HCT116 (cell line): ENCODE data around the gene LAD1. TPM values are rescaled to one million over a fixed set of nuclear protein-coding genes. Genes with fewer than 3 reads are reported as not detected.

ENCODE experiments used
- ATAC-seq: fragments of 200-7000 bp; cut with Tn5 transposase; 2 replicates; pipeline ENCODE4 v1.9.1; 2020; ENCODE audit warnings: mild to moderate bottlenecking, moderate library complexity
- BruUV-seq: library from RNA; stranded (reverse); fragments of 400-500 nt; replicated peaks from 2 replicates; lab custom pipeline; 2021; lab: Mats Ljungman, UMichigan
- CTCF ChIA-PET: fragments of 300-600 bp; sonication (Branson Sonifier 250); formaldehyde crosslinking; loops from one replicate; lab custom pipeline; 2021; ENCODE audit warnings: antibody characterized with exemption; lab: Charles Lee
- POLR2A ChIA-PET: fragments of 300-600, 350-600 bp; sonication (Branson Sonifier 250); formaldehyde crosslinking; loops from one replicate; lab custom pipeline; 2021; ENCODE audit warnings: antibody characterized with exemption; lab: Charles Lee
- RAD21 ChIA-PET, 2 experiments: fragments of 300-600 bp; sonication (Branson Sonifier 250); formaldehyde crosslinking; loops; one replicate each; lab custom pipeline; 2023; ENCODE audit warnings: low total read pairs in 2 of 2; ENCODE audit not compliant: uncharacterized antibody in 2 of 2, unreplicated experiment in 2 of 2, low non-redundant PET in 1 of 2; lab: Charles Lee
- DNase-seq: peaks from one replicate; pipeline ENCODE4 v3.0.0-alpha.2; 2010; ENCODE audit warnings: low read depth, low spot score
- H2AFZ ChIP-seq: fragments of 200-600 bp; shearing (Covaris generic), sonication (generic); 2 replicates; pipeline ENCODE4 v1.6.1; 2017; ENCODE audit warnings: low read depth, mixed run types, mixed read lengths, antibody characterized with exemption, low read length; ENCODE audit not compliant: poor library complexity, severe bottlenecking
- H3K27ac ChIP-seq: 2 replicates; pipeline ENCODE4 v1.5.1; 2012; ENCODE audit warnings: low read depth, low read length
- H3K27me3 ChIP-seq: fragments of 200-600 bp; sonication (generic); 2 replicates; pipeline ENCODE4 v1.6.1; 2016; ENCODE audit warnings: mixed run types, low read length, mixed read lengths; ENCODE audit not compliant: insufficient read depth
- H3K36me3 ChIP-seq, 2 experiments: fragments of 200-500 bp in 1 of 2; fragments of 200-600 bp in 1 of 2; sonication (Bioruptor generic) in 1 of 2; sonication (generic) in 1 of 2; 2 replicates each; pipeline versions ENCODE4 v1.5.1 to v1.6.1; 2014 to 2016; ENCODE audit warnings: low read length in 2 of 2, inconsistent platforms in 1 of 2, mixed read lengths in 1 of 2, mixed run types in 1 of 2; ENCODE audit not compliant: insufficient read depth in 2 of 2, control insufficient read depth in 1 of 2
- H3K4me1 ChIP-seq, 2 experiments: fragments of 200-600 bp in 1 of 2; sonication (generic) in 1 of 2; 2 replicates each; pipeline versions ENCODE4 v1.5.1 to v1.6.1; 2012 to 2017; ENCODE audit warnings: low read length in 2 of 2, inconsistent platforms in 1 of 2, mild to moderate bottlenecking in 1 of 2, mixed read lengths in 1 of 2, mixed run types in 1 of 2, moderate library complexity in 1 of 2; ENCODE audit not compliant: insufficient read depth in 2 of 2, control insufficient read depth in 1 of 2
- H3K4me2 ChIP-seq: fragments of 200-600 bp; sonication (generic); 2 replicates; pipeline ENCODE4 v1.6.1; 2017; ENCODE audit warnings: mixed run types, low read length, mixed read lengths
- H3K4me3 ChIP-seq, 2 experiments: fragments of 200-600 bp in 1 of 2; sonication (generic) in 1 of 2; replicated peaks in 1 of 2; 2 replicates each; pipeline ENCODE4 v1.5.1; 2011 to 2016; ENCODE audit warnings: low read length in 2 of 2, control low read depth in 1 of 2, low read depth in 1 of 2, mild to moderate bottlenecking in 1 of 2, mixed read lengths in 1 of 2, mixed run types in 1 of 2
- H3K79me2 ChIP-seq: fragments of 200-600 bp; sonication (generic); 2 replicates; pipeline ENCODE4 v1.6.1; 2017; ENCODE audit warnings: mild to moderate bottlenecking, mixed run types, low read length, moderate library complexity, mixed read lengths; ENCODE audit not compliant: insufficient read depth
- H3K9ac ChIP-seq: fragments of 200-600 bp; sonication (generic); 2 replicates; pipeline ENCODE4 v1.6.1; 2016; ENCODE audit warnings: low read length, mixed read lengths
- H3K9me2 ChIP-seq: fragments of 200-600 bp; sonication (generic), shearing (Covaris generic); 2 replicates; pipeline ENCODE4 v1.6.1; 2017; ENCODE audit warnings: mixed run types, mild to moderate bottlenecking, moderate library complexity; ENCODE audit not compliant: insufficient read depth
- H3K9me3 ChIP-seq, 2 experiments: fragments of 200-500 bp in 1 of 2; fragments of 200-600 bp in 1 of 2; sonication (Bioruptor generic) in 1 of 2; sonication (generic) in 1 of 2; 2 replicates each; pipeline ENCODE4 v1.6.1; 2014 to 2017; ENCODE audit warnings: low read length in 2 of 2, mixed read lengths in 2 of 2, inconsistent platforms in 1 of 2, low read depth in 1 of 2, mild to moderate bottlenecking in 1 of 2, mixed run types in 1 of 2, moderate library complexity in 1 of 2; ENCODE audit not compliant: control insufficient read depth in 1 of 2, insufficient read depth in 1 of 2
- H4K20me1 ChIP-seq: fragments of 200-600 bp; sonication (generic), shearing (Covaris generic); 2 replicates; pipeline ENCODE4 v1.6.1; 2017; ENCODE audit warnings: mixed run types, mild to moderate bottlenecking, moderate library complexity; ENCODE audit not compliant: insufficient read depth
- SP1 ChIP-seq: IDR thresholded peaks from 2 replicates; pipeline ENCODE4 v1.6.1; 2012; ENCODE audit warnings: low read depth
- intact Hi-C: fragments of 100-400 bp; cut with micrococcal nuclease; formaldehyde crosslinking; loops from 2 replicates; pipeline ENCODE4 v1.10.0; 2022
- total RNA-seq: library from RNA; stranded (reverse); gene quantifications from one replicate; pipeline ENCODE4 v1.2.1, GENCODE V29; 2021; ENCODE audit not compliant: unreplicated experiment
- TF ChIP-seq, protein P1 (sequence below): IDR thresholded peaks from 2 replicates; pipeline ENCODE4 v1.6.1; 2012

LAD1 gene
- total RNA-seq, 1 experiment from 2014 or later = 56.1 TPM

DNA sequence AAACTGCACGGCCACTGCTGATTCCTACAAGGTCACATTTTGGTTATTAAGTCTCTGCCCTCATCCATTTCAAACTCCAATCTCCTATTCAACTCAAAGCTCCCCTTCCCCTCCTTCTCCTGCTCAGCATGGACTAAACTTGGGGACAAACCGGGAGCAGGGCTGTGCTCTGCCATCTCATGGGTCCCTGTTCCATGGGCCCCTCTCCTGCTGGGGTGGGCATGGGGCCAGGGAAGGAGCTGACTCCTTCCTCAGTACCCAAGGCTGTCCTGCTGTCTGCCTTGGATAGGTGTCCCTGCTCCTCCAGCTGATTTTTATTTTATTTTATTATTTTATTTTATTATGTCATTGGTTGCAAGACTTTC, 48.8 kb downstream of the LAD1 start:
- Histone ChIP-seq H3K4me2 (no peak overlapping the region), H4K20me1 (no peaks in the 10 kb centered on the region), H3K4me3 (no peak overlapping the region), H2AFZ (no peak overlapping the region), H3K9ac (no peak overlapping the region), H3K9me3 (no peaks in the 10 kb centered on the region), H3K9me2 (no peaks in the 10 kb centered on the region), H3K36me3 (no peaks in the 10 kb centered on the region), H3K4me1 (peaks cover 2 to 15% of the 10 kb centered on the region in 2 experiments; a peak in 3 of 4 replicates), H3K27ac (no peak overlapping the region), H3K79me2 (no peaks in the 10 kb centered on the region)
- POLR2A ChIA-PET = no interaction called here
- DNase-seq = no peak
- intact Hi-C loops = no loop called here
- ATAC-seq = no peak
- CTCF ChIA-PET = interaction anchor here (1.3 to 3.4 kb wide), 3 partner anchors 8 to 18 kb away, joined by 3 to 17 read pairs (median 4); no protein-coding TSS in a partner anchor
- TF ChIP-seq, protein P1, sequence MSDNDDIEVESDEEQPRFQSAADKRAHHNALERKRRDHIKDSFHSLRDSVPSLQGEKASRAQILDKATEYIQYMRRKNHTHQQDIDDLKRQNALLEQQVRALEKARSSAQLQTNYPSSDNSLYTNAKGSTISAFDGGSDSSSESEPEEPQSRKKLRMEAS = no peak
- TF ChIP-seq, all 23 proteins: peak for 0
- peaks cover 12% of the 10 kb centered on the region; the same call in 1 of the 2 replicates for H3K27me3 ChIP-seq
- RAD21 ChIA-PET = no interaction called here
- no TSS peak for BruUV-seq

DNA sequence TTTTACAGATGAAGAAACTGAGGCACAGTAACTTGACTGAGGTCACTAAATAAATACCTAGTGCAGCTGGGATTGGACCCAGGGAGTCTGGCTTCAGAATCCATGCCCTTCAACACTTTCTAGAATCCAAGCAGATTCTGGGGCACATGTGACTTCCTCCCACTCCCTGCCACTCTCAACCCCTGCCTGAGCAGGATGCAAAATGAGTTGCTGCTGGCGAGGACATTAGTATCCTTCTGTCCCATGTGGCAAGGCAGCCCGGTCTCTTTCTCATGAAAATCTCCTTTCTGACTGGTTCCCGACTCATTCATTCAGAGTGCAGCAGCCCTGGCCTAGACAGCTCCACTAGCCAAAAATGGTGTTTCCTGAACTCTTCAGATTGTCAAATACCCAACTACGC, 50.0 kb downstream of the LAD1 start:
- no peak for TF ChIP-seq SP1
- Histone ChIP-seq H4K20me1 (no peaks in the 10 kb centered on the region), H3K9ac (no peak overlapping the region), H3K27me3 (peaks cover 12% of the 10 kb centered on the region; the same call in 1 of the 2 replicates), H3K36me3 (no peaks in the 10 kb centered on the region), H3K79me2 (no peaks in the 10 kb centered on the region), H3K4me1 (peaks cover 2 to 15% of the 10 kb centered on the region in 2 experiments; a peak in 3 of 4 replicates), H3K9me2 (no peaks in the 10 kb centered on the region), H2AFZ (no peak overlapping the region), H3K4me2 (no peak overlapping the region), H3K4me3 (no peak overlapping the region), H3K27ac (no peak overlapping the region), H3K9me3 (no peaks in the 10 kb centered on the region)
- ChIA-PET CTCF (interaction anchor here (1.0 to 3.8 kb wide), 12 partner anchors 9 to 126 kb away, joined by 3 to 31 read pairs (median 6); no protein-coding TSS in a partner anchor), POLR2A (no interaction called here), RAD21 (interaction anchor here in 1 of 2 experiments (1.0 kb wide), 1 partner anchor 95 kb away, joined by 3 read pairs; no protein-coding TSS in a partner anchor)
- ATAC-seq = no peak
- BruUV-seq = no TSS peak
- DNase-seq = no peak
- intact Hi-C loops = no loop called here
